ENCODE results near the gene SPOP.

The SPOP gene

DNA sequence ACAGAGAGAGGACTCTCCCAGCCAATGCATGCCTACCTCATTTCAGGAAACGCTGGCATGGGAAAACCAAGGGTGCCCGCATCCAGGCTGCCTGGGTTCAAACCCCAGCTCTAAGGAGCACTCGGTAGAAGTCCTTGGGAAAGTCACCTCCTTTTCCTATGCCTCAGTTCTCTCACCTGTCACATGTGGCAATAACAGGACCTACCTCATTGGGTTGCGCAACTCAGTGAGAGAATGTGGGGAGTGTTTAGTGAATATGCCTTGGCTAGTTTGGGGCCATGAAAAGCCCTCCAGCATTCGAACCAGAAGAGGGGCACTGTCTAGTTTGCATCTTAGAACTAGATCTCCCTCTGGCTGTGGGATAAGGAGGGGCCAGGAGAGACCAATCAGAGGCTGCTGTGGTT is 111.2 kb downstream of the SPOP start:
- H3K4me1 ChIP-seq (ENCODE audit: control insufficient read depth, insufficient read depth, low read depth, low read length) = peaks cover 14% of the 10 kb centered on the region
- H3K4me2 ChIP-seq (ENCODE audit: low read length, poor library complexity, severe bottlenecking) = no peak overlapping the region
- H3K9ac ChIP-seq (ENCODE audit: low read length) = no peak overlapping the region
- H3K23ac ChIP-seq (ENCODE audit: low read length in 2 of 2) = no peak overlapping the region
- H4K91ac ChIP-seq (ENCODE audit: low read length) = no peak overlapping the region
- no peak overlapping the region for H2BK5ac ChIP-seq (ENCODE audit: low read depth, low read length, poor library complexity, severe bottlenecking)
- no peaks in the 10 kb centered on the region for H3K9me3 ChIP-seq (ENCODE audit: control insufficient read depth, low read length)
- no peak overlapping the region for H3K18ac ChIP-seq (ENCODE audit: low read depth in 1 of 2, low read length in 2 of 2)
- no peak overlapping the region for H3K14ac ChIP-seq (ENCODE audit: low read length in 2 of 2)
- no peak for DNase-seq
- H4K8ac ChIP-seq (ENCODE audit: low read length) = no peak overlapping the region
- no peak overlapping the region for H3K4me3 ChIP-seq (ENCODE audit: insufficient read depth in 1 of 2, low read depth in 1 of 2, low read length in 2 of 2)
- no peaks in the 10 kb centered on the region for H3K79me1 ChIP-seq (replicated peaks; ENCODE audit: low read length, poor library complexity, severe bottlenecking)
- no peaks in the 10 kb centered on the region for H3K36me3 ChIP-seq (ENCODE audit: control insufficient read depth in 1 of 2, insufficient read depth in 2 of 2, low read depth in 1 of 2, low read length in 2 of 2)
- H2BK12ac ChIP-seq (ENCODE audit: low read length in 2 of 2) = no peak overlapping the region
- no peak overlapping the region for H2BK15ac ChIP-seq (ENCODE audit: low read depth, poor library complexity, severe bottlenecking)
- H3K27ac ChIP-seq (ENCODE audit: low read length, poor library complexity, severe bottlenecking) = no peak overlapping the region
- H2AK5ac ChIP-seq (ENCODE audit: low read length, severe bottlenecking) = no peak overlapping the region
- H2AFZ ChIP-seq (ENCODE audit: low read depth, low read length) = no peak overlapping the region
- H2BK120ac ChIP-seq (ENCODE audit: low read depth, low read length) = no peak overlapping the region
- peaks cover 28 to 34% of the 10 kb centered on the region in 2 experiments for H3K27me3 ChIP-seq (ENCODE audit: control insufficient read depth in 1 of 2, insufficient read depth in 1 of 2, low read length in 2 of 2)
- no peak overlapping the region for H3K4ac ChIP-seq (ENCODE audit: low read depth in 1 of 2, low read length in 2 of 2)
- 65% methylated on average over 5 of the region's 5 CpGs for WGBS

- no peaks in the 10 kb centered on the region for H3K36me3 ChIP-seq (ENCODE audit: control insufficient read depth in 1 of 2, insufficient read depth in 2 of 2, low read depth in 1 of 2, low read length in 2 of 2)
- no peak overlapping the region for H3K18ac ChIP-seq (ENCODE audit: low read depth in 1 of 2, low read length in 2 of 2)
- no peaks in the 10 kb centered on the region for H3K79me1 ChIP-seq (replicated peaks; ENCODE audit: low read length, poor library complexity, severe bottlenecking)
- WGBS = 50% methylated on average over 6 of the region's 14 CpGs
- no peak overlapping the region for H2BK15ac ChIP-seq (ENCODE audit: low read depth, poor library complexity, severe bottlenecking)
- no peak overlapping the region for H3K4me3 ChIP-seq (ENCODE audit: insufficient read depth in 1 of 2, low read depth in 1 of 2, low read length in 2 of 2)
- H2BK12ac ChIP-seq (ENCODE audit: low read length in 2 of 2) = no peak overlapping the region
- H3K14ac ChIP-seq (ENCODE audit: low read length in 2 of 2) = no peak overlapping the region
- no peak overlapping the region for H2AFZ ChIP-seq (ENCODE audit: low read depth, low read length)
- H3K23ac ChIP-seq (ENCODE audit: low read length in 2 of 2) = no peak overlapping the region
- no peak overlapping the region for H3K4ac ChIP-seq (ENCODE audit: low read depth in 1 of 2, low read length in 2 of 2)
- no peak overlapping the region for H2BK120ac ChIP-seq (ENCODE audit: low read depth, low read length)
- H3K27ac ChIP-seq (ENCODE audit: low read length, poor library complexity, severe bottlenecking) = no peak overlapping the region
- peaks cover 14% of the 10 kb centered on the region for H3K4me1 ChIP-seq (ENCODE audit: control insufficient read depth, insufficient read depth, low read depth, low read length)
- no peak overlapping the region for H2BK5ac ChIP-seq (ENCODE audit: low read depth, low read length, poor library complexity, severe bottlenecking)
- H4K91ac ChIP-seq (ENCODE audit: low read length) = no peak overlapping the region
- H2AK5ac ChIP-seq (ENCODE audit: low read length, severe bottlenecking) = no peak overlapping the region
- no peaks in the 10 kb centered on the region for H3K9me3 ChIP-seq (ENCODE audit: control insufficient read depth, low read length)
- no peak overlapping the region for H3K4me2 ChIP-seq (ENCODE audit: low read length, poor library complexity, severe bottlenecking)
- peaks cover 25 to 34% of the 10 kb centered on the region in 2 experiments for H3K27me3 ChIP-seq (ENCODE audit: control insufficient read depth in 1 of 2, insufficient read depth in 1 of 2, low read length in 2 of 2)
- DNase-seq = no peak
- H3K9ac ChIP-seq (ENCODE audit: low read length) = peak overlapping the region; percentile 25
- H4K8ac ChIP-seq (ENCODE audit: low read length) = no peak overlapping the region
Measured at GRCh38 chr17:49565948-49566491, 111.9 kb downstream of the SPOP start.

- no peak for DNase-seq
- H3K18ac ChIP-seq (ENCODE audit: low read depth in 1 of 2, low read length in 2 of 2) = no peak overlapping the region
- H3K27ac ChIP-seq (ENCODE audit: low read length, poor library complexity, severe bottlenecking) = no peak overlapping the region
- H2BK5ac ChIP-seq (ENCODE audit: low read depth, low read length, poor library complexity, severe bottlenecking) = no peak overlapping the region
- H3K14ac ChIP-seq (ENCODE audit: low read length in 2 of 2) = no peak overlapping the region
- WGBS = 100% methylated on average over 1 of the region's 4 CpGs
- H3K4ac ChIP-seq (ENCODE audit: low read depth in 1 of 2, low read length in 2 of 2) = no peak overlapping the region
- no peak overlapping the region for H3K9ac ChIP-seq (ENCODE audit: low read length)
- no peak overlapping the region for H3K23ac ChIP-seq (ENCODE audit: low read length in 2 of 2)
- H3K27me3 ChIP-seq (ENCODE audit: control insufficient read depth in 1 of 2, insufficient read depth in 1 of 2, low read length in 2 of 2) = peaks cover 16 to 28% of the 10 kb centered on the region in 2 experiments
- no peak overlapping the region for H3K4me3 ChIP-seq (ENCODE audit: insufficient read depth in 1 of 2, low read depth in 1 of 2, low read length in 2 of 2)
- H3K4me2 ChIP-seq (ENCODE audit: low read length, poor library complexity, severe bottlenecking) = no peak overlapping the region
- no peak overlapping the region for H2AFZ ChIP-seq (ENCODE audit: low read depth, low read length)
- H4K91ac ChIP-seq (ENCODE audit: low read length) = no peak overlapping the region
- H2BK12ac ChIP-seq (ENCODE audit: low read length in 2 of 2) = no peak overlapping the region
- H2BK120ac ChIP-seq (ENCODE audit: low read depth, low read length) = no peak overlapping the region
- peaks cover 8% of the 10 kb centered on the region for H3K4me1 ChIP-seq (ENCODE audit: control insufficient read depth, insufficient read depth, low read depth, low read length)
- no peaks in the 10 kb centered on the region for H3K9me3 ChIP-seq (ENCODE audit: control insufficient read depth, low read length)
- H2BK15ac ChIP-seq (ENCODE audit: low read depth, poor library complexity, severe bottlenecking) = no peak overlapping the region
- no peaks in the 10 kb centered on the region for H3K36me3 ChIP-seq (ENCODE audit: control insufficient read depth in 1 of 2, insufficient read depth in 2 of 2, low read depth in 1 of 2, low read length in 2 of 2)
- H3K79me1 ChIP-seq (replicated peaks; ENCODE audit: low read length, poor library complexity, severe bottlenecking) = no peaks in the 10 kb centered on the region
- H4K8ac ChIP-seq (ENCODE audit: low read length) = no peak overlapping the region
- no peak overlapping the region for H2AK5ac ChIP-seq (ENCODE audit: low read length, severe bottlenecking)
Measured at GRCh38 chr17:49564638-49565037, 113.3 kb downstream of the SPOP start.

GRCh38 chr17:49557312-49558024 is 120.4 kb downstream of the SPOP start:
- H3K36me3 ChIP-seq (ENCODE audit: control insufficient read depth in 1 of 2, insufficient read depth in 2 of 2, low read depth in 1 of 2, low read length in 2 of 2) = no peaks in the 10 kb centered on the region
- no peaks in the 10 kb centered on the region for H3K9me3 ChIP-seq (ENCODE audit: control insufficient read depth, low read length)
- H3K9ac ChIP-seq (ENCODE audit: low read length) = no peak overlapping the region
- 10% methylated on average over 8 of the region's 9 CpGs for WGBS
- no peak overlapping the region for H3K23ac ChIP-seq (ENCODE audit: low read length in 2 of 2)
- H2BK12ac ChIP-seq (ENCODE audit: low read length in 2 of 2) = no peak overlapping the region
- no peak overlapping the region for H2BK120ac ChIP-seq (ENCODE audit: low read depth, low read length)
- no peak overlapping the region for H2BK15ac ChIP-seq (ENCODE audit: low read depth, poor library complexity, severe bottlenecking)
- H3K18ac ChIP-seq (ENCODE audit: low read depth in 1 of 2, low read length in 2 of 2) = no peak overlapping the region
- peaks cover 9 to 41% of the 10 kb centered on the region in 2 experiments for H3K27me3 ChIP-seq (ENCODE audit: control insufficient read depth in 1 of 2, insufficient read depth in 1 of 2, low read length in 2 of 2)
- no peaks in the 10 kb centered on the region for H3K79me1 ChIP-seq (replicated peaks; ENCODE audit: low read length, poor library complexity, severe bottlenecking)
- no peak overlapping the region for H3K4me2 ChIP-seq (ENCODE audit: low read length, poor library complexity, severe bottlenecking)
- no peak overlapping the region for H4K8ac ChIP-seq (ENCODE audit: low read length)
- DNase-seq = peak; percentile 67
- no peak overlapping the region for H3K14ac ChIP-seq (ENCODE audit: low read length in 2 of 2)
- no peak overlapping the region for H4K91ac ChIP-seq (ENCODE audit: low read length)
- peaks cover 9% of the 10 kb centered on the region for H3K4me1 ChIP-seq (ENCODE audit: control insufficient read depth, insufficient read depth, low read depth, low read length)
- H2AK5ac ChIP-seq (ENCODE audit: low read length, severe bottlenecking) = no peak overlapping the region
- H2BK5ac ChIP-seq (ENCODE audit: low read depth, low read length, poor library complexity, severe bottlenecking) = no peak overlapping the region
- H3K27ac ChIP-seq (ENCODE audit: low read length, poor library complexity, severe bottlenecking) = no peak overlapping the region
- H3K4ac ChIP-seq (ENCODE audit: low read depth in 1 of 2, low read length in 2 of 2) = no peak overlapping the region
- no peak overlapping the region for H3K4me3 ChIP-seq (ENCODE audit: insufficient read depth in 1 of 2, low read depth in 1 of 2, low read length in 2 of 2)
- no peak overlapping the region for H2AFZ ChIP-seq (ENCODE audit: low read depth, low read length)
